MM.1S (cell line): ENCODE measurements around the gene MRE11.

ENCODE experiments used
- DNase-seq: peaks from one replicate; pipeline ENCODE4 v3.0.0-alpha.2; 2015
- H2AFZ ChIP-seq: fragments of 300-600 bp; sonication (generic); 2 replicates; pipeline ENCODE4 v1.6.0; 2016; ENCODE audit warnings: antibody characterized with exemption, low read length
- H3F3A ChIP-seq: fragments of 300-600 bp; sonication (generic); 2 replicates; pipeline ENCODE4 v1.6.1; 2016; ENCODE audit warnings: mild to moderate bottlenecking, antibody characterized with exemption, low read length, moderate library complexity, mixed read lengths; ENCODE audit not compliant: insufficient read depth
- H3K27ac ChIP-seq: fragments of 300-600 bp; sonication (generic); 2 replicates; pipeline ENCODE4 v1.5.1; 2016; ENCODE audit warnings: mild to moderate bottlenecking, low read length
- H3K27me3 ChIP-seq: fragments of 300-600 bp; sonication (generic); replicated peaks from 2 replicates; pipeline ENCODE4 v1.6.0; 2016; ENCODE audit warnings: low read length; ENCODE audit not compliant: insufficient read depth
- H3K36me3 ChIP-seq: fragments of 300-600 bp; sonication (generic); replicated peaks from 2 replicates; pipeline ENCODE4 v1.6.1; 2016; ENCODE audit warnings: mild to moderate bottlenecking, low read length, mixed read lengths; ENCODE audit not compliant: insufficient read depth
- H3K4me1 ChIP-seq: fragments of 300-600 bp; sonication (generic); 2 replicates; pipeline ENCODE4 v1.6.1; 2016; ENCODE audit warnings: low read length, mixed read lengths
- H3K4me2 ChIP-seq: fragments of 300-600 bp; sonication (generic); 2 replicates; pipeline ENCODE4 v1.6.0; 2016; ENCODE audit warnings: low read depth, low read length
- H3K4me3 ChIP-seq: fragments of 300-600 bp; sonication (generic); 2 replicates; pipeline ENCODE4 v1.5.1; 2016; ENCODE audit warnings: low read length, mixed read lengths
- H3K79me2 ChIP-seq: fragments of 300-600 bp; sonication (generic); 2 replicates; pipeline ENCODE4 v1.6.1; 2016; ENCODE audit warnings: mixed run types, low read length, mixed read lengths
- H3K9ac ChIP-seq: fragments of 300-600 bp; sonication (generic); 2 replicates; pipeline ENCODE4 v1.6.1; 2016; ENCODE audit warnings: low read length, mixed read lengths
- H3K9me2 ChIP-seq: fragments of 300-600 bp; sonication (generic); replicated peaks from 2 replicates; pipeline ENCODE4 v1.6.1; 2016; ENCODE audit warnings: mild to moderate bottlenecking, low read length, mixed read lengths; ENCODE audit not compliant: insufficient read depth
- H3K9me3 ChIP-seq: fragments of 300-600 bp; sonication (generic); replicated peaks from 2 replicates; pipeline ENCODE4 v1.6.1; 2016; ENCODE audit warnings: mild to moderate bottlenecking, low read length, mixed read lengths; ENCODE audit not compliant: insufficient read depth
- H4K20me1 ChIP-seq: fragments of 300-600 bp; sonication (generic); 2 replicates; pipeline ENCODE4 v1.6.1; 2016; ENCODE audit warnings: mild to moderate bottlenecking, low read length, moderate library complexity, mixed read lengths; ENCODE audit not compliant: insufficient read depth
- CTCF ChIP-seq: fragments of 300-600 bp; sonication (generic); IDR thresholded peaks from 2 replicates; pipeline ENCODE4 v1.5.1; 2016; ENCODE audit warnings: antibody characterized with exemption, low read length, mixed read lengths
- EZH2 ChIP-seq: fragments of 300-600 bp; sonication (generic); optimal IDR thresholded peaks from 2 replicates; pipeline ENCODE3; 2017; ENCODE audit warnings: low read depth, mild to moderate bottlenecking, antibody characterized with exemption, low read length, mixed read lengths
- EZH2phosphoT487 ChIP-seq: fragments of 300-600 bp; sonication (generic); IDR thresholded peaks from 2 replicates; pipeline ENCODE4 v1.6.1; 2018; ENCODE audit warnings: antibody characterized with exemption, low read length

Gene MRE11

DNA sequence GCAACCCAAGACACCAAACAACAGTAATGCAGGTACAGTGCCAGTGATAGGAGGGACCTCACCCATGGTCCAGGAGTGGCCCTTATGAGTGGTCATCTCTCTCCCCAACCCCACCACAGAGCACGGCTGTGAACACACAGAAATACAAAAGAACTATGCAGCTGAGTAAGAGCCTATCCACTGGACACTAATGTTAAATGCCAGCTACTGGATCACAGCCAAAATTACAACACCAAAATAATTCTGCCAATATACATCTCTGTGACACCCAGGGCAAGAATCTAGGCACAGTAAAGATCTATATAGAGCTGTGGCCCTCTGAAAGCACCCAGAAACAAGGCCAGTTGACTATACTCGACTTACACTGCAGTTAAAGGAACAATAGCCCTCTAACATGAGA, 69.6 kb downstream of the MRE11 start:
- no peaks in the 10 kb centered on the region for H3F3A ChIP-seq
- H3K36me3 ChIP-seq = 0 out of 2 replicates have a peak, but pooled peaks cover 5% of the 10 kb centered on the region
- DNase-seq = no peak
- no peaks in the 10 kb centered on the region for H3K9me3 ChIP-seq
- H3K9me2 ChIP-seq = no peaks in the 10 kb centered on the region
- peaks cover 3% of the 10 kb centered on the region for H3K79me2 ChIP-seq
- no peak overlapping the region for H3K27ac ChIP-seq
- H3K4me1 ChIP-seq = no peaks in the 10 kb centered on the region
- no peak for TF ChIP-seq EZH2phosphoT487
- no peak for TF ChIP-seq CTCF
- TF ChIP-seq EZH2 = no peak
- H3K4me3 ChIP-seq = no peak overlapping the region
- H3K27me3 ChIP-seq = no peaks in the 10 kb centered on the region
- no peaks in the 10 kb centered on the region for H4K20me1 ChIP-seq
- H3K4me2 ChIP-seq = no peak overlapping the region
- H2AFZ ChIP-seq = no peak overlapping the region
- no peak overlapping the region for H3K9ac ChIP-seq

GRCh38 chr11:94423507-94423906, 70.1 kb downstream of the MRE11 start:
- Histone ChIP-seq H3K4me3 (no peak overlapping the region), H3K4me2 (no peak overlapping the region), H3F3A (no peaks in the 10 kb centered on the region), H3K27ac (no peak overlapping the region), H3K9ac (no peak overlapping the region), H3K36me3 (0 out of 2 replicates have a peak, but pooled peaks cover 5% of the 10 kb centered on the region), H3K27me3 (no peaks in the 10 kb centered on the region), H4K20me1 (no peaks in the 10 kb centered on the region), H3K79me2 (peaks cover 3% of the 10 kb centered on the region), H3K9me2 (no peaks in the 10 kb centered on the region), H3K4me1 (no peaks in the 10 kb centered on the region), H2AFZ (no peak overlapping the region), H3K9me3 (no peaks in the 10 kb centered on the region)
- no peak for DNase-seq
- no peak for TF ChIP-seq EZH2phosphoT487
- no peak for TF ChIP-seq EZH2
- no peak for TF ChIP-seq CTCF

GRCh38 chr11:94418123-94418765, 75.4 kb downstream of the MRE11 start:
- Histone ChIP-seq H3K36me3 (no peaks in the 10 kb centered on the region), H2AFZ (no peak overlapping the region), H3K4me3 (no peak overlapping the region), H3K27me3 (no peaks in the 10 kb centered on the region), H3K9ac (no peak overlapping the region), H3K27ac (no peak overlapping the region), H4K20me1 (no peaks in the 10 kb centered on the region), H3F3A (no peaks in the 10 kb centered on the region), H3K4me2 (no peak overlapping the region), H3K79me2 (no peaks in the 10 kb centered on the region), H3K9me2 (no peaks in the 10 kb centered on the region), H3K9me3 (no peaks in the 10 kb centered on the region), H3K4me1 (no peaks in the 10 kb centered on the region)
- TF ChIP-seq EZH2phosphoT487 = no peak
- no peak for TF ChIP-seq CTCF
- no peak for TF ChIP-seq EZH2
- DNase-seq = no peak
